Vagina (tissue), 2 donors: ENCODE results near the gene PADI3. TPM values are rescaled to one million over a fixed set of nuclear protein-coding genes. Genes with fewer than 3 reads are reported as not detected.

Source experiments
- DNase-seq, 2 donors: peaks; one replicate each; pipeline ENCODE4 v3.0.0-alpha.2; 2017; ENCODE audit errors: extremely low spot score in 2 of 2
- H3K27ac ChIP-seq: fragments of 200-600 bp; sonication (generic); one replicate; pipeline ENCODE4 v1.5.1; 2019
- H3K27me3 ChIP-seq: fragments of 200-600 bp; sonication (generic); one replicate; pipeline ENCODE4 v1.5.1; 2019
- H3K36me3 ChIP-seq, 2 donors: fragments of 200-600 bp; sonication (generic); one replicate each; pipeline ENCODE4 v1.5.1; 2017 to 2019
- H3K4me1 ChIP-seq: fragments of 200-600 bp; sonication (generic); one replicate; pipeline ENCODE4 v1.5.1; 2019
- H3K4me3 ChIP-seq, 2 donors: fragments of 200-600 bp; sonication (generic); 1 replicate in 1 of 2; 2 replicates in 1 of 2; pipeline ENCODE4 v1.5.1; 2016 to 2019
- H3K9me3 ChIP-seq: fragments of 200-600 bp; sonication (generic); one replicate; pipeline ENCODE4 v1.5.1; 2019
- POLR2A ChIP-seq, 2 donors: fragments of 450-650 bp; IDR thresholded peaks; one replicate each; pipeline ENCODE4 v1.6.1; 2017; ENCODE audit warnings: antibody characterized with exemption in 2 of 2, mild to moderate bottlenecking in 2 of 2, moderate library complexity in 2 of 2
- POLR2AphosphoS5 ChIP-seq, 2 donors: sonication (generic); formaldehyde crosslinking; IDR thresholded peaks; one replicate each; pipeline ENCODE4 v1.9.0; 2017; ENCODE audit warnings: antibody characterized with exemption in 2 of 2, mild to moderate bottlenecking in 2 of 2, low read depth in 1 of 2; ENCODE audit not compliant: insufficient read depth in 1 of 2
- intact Hi-C: fragments of 100-400 bp; cut with DNase I; formaldehyde crosslinking; loops from one replicate; pipeline ENCODE4 v1.15.1; 2023
- total RNA-seq: library from RNA; depleted of rRNA; stranded (reverse); fragments of >200 nt; gene quantifications from one replicate; pipeline ENCODE4 v1.2.3, GENCODE V29; 2016
- TF ChIP-seq, protein P1 (sequence below), 3 experiments: fragments of 450-650 bp in 2 of 3; fragments of 200-600 bp in 1 of 3; sonication (generic) in 1 of 3; IDR thresholded peaks; one replicate each; pipeline ENCODE4 v1.5.1; 2017 to 2019; ENCODE audit warnings: antibody characterized with exemption in 3 of 3, mild to moderate bottlenecking in 2 of 3, moderate library complexity in 2 of 3

The PADI3 gene
- total RNA-seq, 1 donor from 2014 or later, result 7.1 TPM

DNA sequence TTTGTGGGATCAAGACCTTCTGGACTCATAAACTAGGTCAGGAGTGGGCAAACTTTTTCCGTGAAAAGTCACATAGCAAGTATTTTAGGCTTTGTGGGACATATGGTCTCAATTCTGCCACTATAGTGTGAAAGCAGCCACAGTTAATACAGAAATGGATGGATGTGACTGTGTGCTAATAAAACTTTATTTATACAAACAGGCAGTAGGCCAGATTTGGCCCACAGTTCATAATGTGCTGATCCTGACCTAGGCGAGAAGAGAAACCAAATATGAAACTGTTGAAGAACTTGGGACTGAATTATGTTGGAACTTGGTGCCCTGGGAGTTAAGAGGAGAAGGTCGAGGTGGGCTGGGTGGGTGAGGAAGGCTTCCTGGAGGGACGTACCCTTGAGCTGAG, 17.1 kb downstream of the PADI3 start:
- Histone ChIP-seq H3K4me1 (no peaks in the 10 kb centered on the region), H3K27ac (no peak overlapping the region), H3K9me3 (no peaks in the 10 kb centered on the region), H3K27me3 (no peaks in the 10 kb centered on the region), H3K36me3 (no peaks in the 10 kb centered on the region), H3K4me3 (no peak overlapping the region)
- intact Hi-C loops, result no loop called here
- DNase-seq, result no peak
- TF ChIP-seq POLR2A (IDR thresholded peaks at IDR 0.05), result no peak
- TF ChIP-seq, protein P1, sequence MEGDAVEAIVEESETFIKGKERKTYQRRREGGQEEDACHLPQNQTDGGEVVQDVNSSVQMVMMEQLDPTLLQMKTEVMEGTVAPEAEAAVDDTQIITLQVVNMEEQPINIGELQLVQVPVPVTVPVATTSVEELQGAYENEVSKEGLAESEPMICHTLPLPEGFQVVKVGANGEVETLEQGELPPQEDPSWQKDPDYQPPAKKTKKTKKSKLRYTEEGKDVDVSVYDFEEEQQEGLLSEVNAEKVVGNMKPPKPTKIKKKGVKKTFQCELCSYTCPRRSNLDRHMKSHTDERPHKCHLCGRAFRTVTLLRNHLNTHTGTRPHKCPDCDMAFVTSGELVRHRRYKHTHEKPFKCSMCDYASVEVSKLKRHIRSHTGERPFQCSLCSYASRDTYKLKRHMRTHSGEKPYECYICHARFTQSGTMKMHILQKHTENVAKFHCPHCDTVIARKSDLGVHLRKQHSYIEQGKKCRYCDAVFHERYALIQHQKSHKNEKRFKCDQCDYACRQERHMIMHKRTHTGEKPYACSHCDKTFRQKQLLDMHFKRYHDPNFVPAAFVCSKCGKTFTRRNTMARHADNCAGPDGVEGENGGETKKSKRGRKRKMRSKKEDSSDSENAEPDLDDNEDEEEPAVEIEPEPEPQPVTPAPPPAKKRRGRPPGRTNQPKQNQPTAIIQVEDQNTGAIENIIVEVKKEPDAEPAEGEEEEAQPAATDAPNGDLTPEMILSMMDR (IDR thresholded peaks at IDR 0.05), result no peak
- TF ChIP-seq POLR2AphosphoS5 (IDR thresholded peaks at IDR 0.05; ENCODE audit: insufficient read depth in 1 of 2, low read depth in 1 of 2), result no peak

DNA sequence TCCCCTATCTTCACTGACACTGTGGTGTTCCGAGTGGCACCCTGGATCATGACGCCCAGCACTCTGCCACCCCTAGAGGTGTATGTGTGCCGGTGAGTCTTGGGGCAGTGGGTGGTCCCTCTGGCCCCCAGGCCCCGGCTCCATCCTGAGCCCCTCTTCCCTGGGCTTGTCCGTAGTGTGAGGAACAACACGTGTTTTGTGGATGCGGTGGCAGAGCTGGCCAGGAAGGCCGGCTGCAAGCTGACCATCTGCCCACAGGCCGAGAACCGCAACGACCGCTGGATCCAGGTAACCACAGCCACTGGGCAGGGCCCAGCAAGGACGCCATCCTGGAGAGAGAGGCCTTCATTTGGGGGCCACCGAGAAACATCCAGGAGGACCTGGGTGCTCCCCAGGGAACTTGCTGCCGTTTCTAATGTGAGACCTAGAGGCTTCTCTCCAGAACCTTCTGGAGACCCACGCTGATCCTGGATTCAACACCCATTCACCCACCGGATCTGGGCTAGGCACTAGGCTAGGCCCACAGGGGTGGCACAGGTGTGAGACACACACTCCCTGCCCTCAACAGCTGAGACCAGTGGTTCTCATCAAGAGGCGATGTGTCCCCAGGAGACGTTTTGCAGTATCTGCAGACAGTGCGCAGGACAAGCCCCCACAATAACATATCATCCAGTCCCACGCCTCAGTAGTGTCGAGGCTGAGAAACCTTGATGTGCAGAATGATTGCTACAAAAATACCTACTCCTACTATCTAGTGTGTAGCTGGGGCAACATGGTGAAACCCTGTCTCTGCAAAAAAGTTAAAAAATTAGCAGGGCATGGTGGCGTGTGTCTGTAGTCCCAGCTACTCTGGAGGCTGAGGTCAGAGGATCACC, 22.2 kb downstream of the PADI3 start:
- no peak for DNase-seq
- no peak for TF ChIP-seq POLR2AphosphoS5 (IDR thresholded peaks at IDR 0.05; ENCODE audit: insufficient read depth in 1 of 2, low read depth in 1 of 2)
- TF ChIP-seq, protein P1 (IDR thresholded peaks at IDR 0.05), result no peak
- no peak for TF ChIP-seq POLR2A (IDR thresholded peaks at IDR 0.05)
- no peak overlapping the region for H3K27ac ChIP-seq
- intact Hi-C loops, result no loop called here
- no peaks in the 10 kb centered on the region for H3K36me3 ChIP-seq
- no peaks in the 10 kb centered on the region for H3K4me1 ChIP-seq
- no peaks in the 10 kb centered on the region for H3K27me3 ChIP-seq
- H3K9me3 ChIP-seq, result no peaks in the 10 kb centered on the region
- H3K4me3 ChIP-seq, result no peak overlapping the region

DNA sequence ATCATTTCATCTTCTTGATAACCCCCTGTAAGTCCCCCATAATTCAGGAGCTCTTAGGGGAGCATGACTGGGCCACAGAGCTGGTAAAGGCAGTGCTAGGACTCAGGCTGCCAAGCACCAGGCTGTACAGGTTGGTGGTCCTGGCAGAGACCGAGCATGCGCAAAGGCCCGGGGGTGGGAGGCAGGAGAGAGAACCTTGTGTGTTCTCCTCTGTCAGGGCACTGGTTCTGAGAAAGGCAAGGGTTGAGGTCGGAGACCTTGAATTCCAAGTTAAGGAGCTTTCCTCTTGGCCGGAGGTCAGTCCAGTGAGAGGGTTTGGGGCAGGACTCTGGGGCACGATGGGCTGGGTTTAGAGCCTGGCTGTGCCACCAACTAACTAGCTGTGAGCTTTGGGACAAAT, 23.2 kb downstream of the PADI3 start:
- H3K36me3 ChIP-seq, result no peaks in the 10 kb centered on the region
- no peak for DNase-seq
- no peaks in the 10 kb centered on the region for H3K27me3 ChIP-seq
- intact Hi-C loops, result no loop called here
- no peaks in the 10 kb centered on the region for H3K9me3 ChIP-seq
- no peaks in the 10 kb centered on the region for H3K4me1 ChIP-seq
- H3K4me3 ChIP-seq, result no peak overlapping the region
- H3K27ac ChIP-seq, result no peak overlapping the region
- TF ChIP-seq POLR2A (IDR thresholded peaks at IDR 0.05), result no peak
- TF ChIP-seq, protein P1 (IDR thresholded peaks at IDR 0.05), result no peak
- no peak for TF ChIP-seq POLR2AphosphoS5 (IDR thresholded peaks at IDR 0.05; ENCODE audit: insufficient read depth in 1 of 2, low read depth in 1 of 2)

DNA sequence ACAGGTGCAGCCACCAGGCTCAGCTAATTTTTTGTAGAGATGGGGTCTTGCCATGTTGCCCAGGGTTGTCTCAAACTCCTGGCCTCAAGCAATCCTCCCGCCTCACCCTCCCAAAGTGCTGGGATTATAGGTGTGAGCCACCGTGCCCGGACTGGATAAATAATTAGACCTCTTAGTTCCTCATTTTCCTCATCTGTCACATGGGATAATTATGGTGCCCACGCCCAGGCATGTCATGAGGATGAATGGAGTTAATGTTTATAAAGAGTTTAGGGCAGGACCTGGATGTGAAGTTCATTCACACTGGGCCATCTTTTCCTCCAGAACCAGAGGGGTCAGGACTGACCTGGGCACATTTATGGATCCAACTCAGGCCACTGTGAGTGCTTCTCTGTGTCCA, 23.7 kb downstream of the PADI3 start:
- Histone ChIP-seq H3K27me3 (no peaks in the 10 kb centered on the region), H3K9me3 (no peaks in the 10 kb centered on the region), H3K27ac (no peak overlapping the region), H3K36me3 (no peaks in the 10 kb centered on the region), H3K4me3 (no peak overlapping the region), H3K4me1 (no peaks in the 10 kb centered on the region)
- no peak for TF ChIP-seq POLR2A (IDR thresholded peaks at IDR 0.05)
- no peak for TF ChIP-seq POLR2AphosphoS5 (IDR thresholded peaks at IDR 0.05; ENCODE audit: insufficient read depth in 1 of 2, low read depth in 1 of 2)
- TF ChIP-seq, protein P1 (IDR thresholded peaks at IDR 0.05), result no peak
- no peak for DNase-seq
- intact Hi-C loops, result no loop called here

DNA sequence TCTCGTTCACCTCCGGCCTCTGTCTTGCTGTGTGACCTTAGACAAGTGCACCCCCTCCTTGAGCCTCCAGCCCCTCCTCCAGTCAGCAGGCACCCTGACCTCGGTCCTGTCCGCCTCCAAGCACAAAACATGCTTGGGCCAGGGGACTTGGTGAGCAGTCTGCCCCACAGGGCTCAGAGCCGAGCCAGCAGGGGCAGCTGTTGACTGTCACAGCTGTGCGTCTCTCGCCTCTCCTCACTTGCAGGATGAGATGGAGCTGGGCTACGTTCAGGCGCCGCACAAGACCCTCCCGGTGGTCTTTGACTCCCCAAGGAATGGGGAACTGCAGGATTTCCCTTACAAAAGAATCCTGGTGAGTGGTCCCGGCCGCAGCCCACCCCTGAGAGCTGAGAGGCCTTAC, 24.2 kb downstream of the PADI3 start:
- Histone ChIP-seq H3K27me3 (no peaks in the 10 kb centered on the region), H3K4me3 (no peak overlapping the region), H3K27ac (no peak overlapping the region), H3K36me3 (no peaks in the 10 kb centered on the region), H3K4me1 (no peaks in the 10 kb centered on the region), H3K9me3 (no peaks in the 10 kb centered on the region)
- no peak for DNase-seq
- intact Hi-C loops, result no loop called here
- no peak for TF ChIP-seq POLR2A (IDR thresholded peaks at IDR 0.05)
